ENCODE results near the gene SOCS7. TPM values are rescaled to one million over a fixed set of nuclear protein-coding genes. Genes with fewer than 3 reads are reported as not detected.

Gene SOCS7
- polyA plus RNA-seq, 10 donors: 12.2 to 19.1 (median 15.3) TPM

Other genes starting within 250 kb of the SOCS7 start
- gene TBC1D3E, start 223.9 kb upstream of the SOCS7 start, polyA plus RNA-seq (ENCODE audit: insufficient read length in 10 of 10): 1 to 10 TPM in 1 of 10 donors, not detected in 9; 3.1 TPM
- 1 to 10 TPM in 2 of 10 donors, under 1 TPM in 1, not detected in 7; 0.72 to 5.8 (median 1.8) TPM for gene TBC1D3, start 159.3 kb upstream of the SOCS7 start, polyA plus RNA-seq (ENCODE audit: insufficient read length in 10 of 10)
- gene MRPL45, start 54.7 kb upstream of the SOCS7 start, polyA plus RNA-seq (ENCODE audit: insufficient read length in 10 of 10): 10 to 100 TPM; 50.7 to 68.8 (median 56.3) TPM
- 1 to 10 TPM in 1 of 10 donors, under 1 TPM in 9; 0.15 to 1.5 (median 0.36) TPM for gene GPR179, start 7.9 kb upstream of the SOCS7 start, polyA plus RNA-seq (ENCODE audit: insufficient read length in 10 of 10)
- 10 to 100 TPM; 23.0 to 47.7 (median 31.3) TPM for gene ARHGAP23, start 76.6 kb downstream of the SOCS7 start, polyA plus RNA-seq (ENCODE audit: insufficient read length in 10 of 10)